ENCODE results near the gene PSG5. TPM values are rescaled to one million over a fixed set of nuclear protein-coding genes. Genes with fewer than 3 reads are reported as not detected.
"Not testable (repeated sequence)": the region's sequence is repeated elsewhere in the genome, so short reads cannot be mapped to it uniquely, and the experiment has no call there.

Gene PSG5
- total RNA-seq, 2 donors from 2014 or later: not detected

GRCh38 chr19:43203611-43204010, 17.3 kb upstream of the PSG5 start:
- not testable (repeated sequence) for H3K4me3 Mint-ChIP-seq; H3K27ac Mint-ChIP-seq; DNase-seq; H3K36me3 Mint-ChIP-seq (ENCODE audit: insufficient read depth in 2 of 2); H3K4me1 Mint-ChIP-seq (ENCODE audit: low read depth); ATAC-seq (replicated peaks in 1 of 2); H3K27me3 Mint-ChIP-seq (ENCODE audit: low read depth); H3K9me3 Mint-ChIP-seq

GRCh38 chr19:43201891-43202290, 15.6 kb upstream of the PSG5 start:
- H3K9me3 Mint-ChIP-seq; ATAC-seq (replicated peaks in 1 of 2); DNase-seq; H3K36me3 Mint-ChIP-seq (ENCODE audit: insufficient read depth in 2 of 2); H3K4me1 Mint-ChIP-seq (ENCODE audit: low read depth); H3K4me3 Mint-ChIP-seq; H3K27me3 Mint-ChIP-seq (ENCODE audit: low read depth): not testable (repeated sequence)
- peak overlapping the region; percentile 34 for H3K27ac Mint-ChIP-seq

GRCh38 chr19:43201337-43201801, 15.0 kb upstream of the PSG5 start:
- peak overlapping the region; percentile 34 for H3K27ac Mint-ChIP-seq
- not testable (repeated sequence) for H3K4me1 Mint-ChIP-seq (ENCODE audit: low read depth); H3K36me3 Mint-ChIP-seq (ENCODE audit: insufficient read depth in 2 of 2); H3K4me3 Mint-ChIP-seq; H3K9me3 Mint-ChIP-seq; H3K27me3 Mint-ChIP-seq (ENCODE audit: low read depth); DNase-seq; ATAC-seq (replicated peaks in 1 of 2)

- H3K36me3 Mint-ChIP-seq (ENCODE audit: insufficient read depth in 2 of 2); H3K27me3 Mint-ChIP-seq (ENCODE audit: low read depth); H3K9me3 Mint-ChIP-seq; H3K27ac Mint-ChIP-seq; ATAC-seq (replicated peaks in 1 of 2); H3K4me3 Mint-ChIP-seq; H3K4me1 Mint-ChIP-seq (ENCODE audit: low read depth): not testable (repeated sequence)
- DNase-seq: peak; percentile 14 to 19
Observed at GRCh38 chr19:43198686-43199419, 12.5 kb upstream of the PSG5 start.

- not testable (repeated sequence) for H3K36me3 Mint-ChIP-seq (ENCODE audit: insufficient read depth in 2 of 2); ATAC-seq (replicated peaks in 1 of 2); H3K27ac Mint-ChIP-seq; DNase-seq; H3K9me3 Mint-ChIP-seq; H3K27me3 Mint-ChIP-seq (ENCODE audit: low read depth); H3K4me3 Mint-ChIP-seq; H3K4me1 Mint-ChIP-seq (ENCODE audit: low read depth)
Observed at GRCh38 chr19:43197666-43198397, 11.5 kb upstream of the PSG5 start.

- not testable (repeated sequence) for H3K27me3 Mint-ChIP-seq (ENCODE audit: low read depth); H3K36me3 Mint-ChIP-seq (ENCODE audit: insufficient read depth in 2 of 2); H3K9me3 Mint-ChIP-seq; H3K4me3 Mint-ChIP-seq; H3K4me1 Mint-ChIP-seq (ENCODE audit: low read depth); DNase-seq; ATAC-seq (replicated peaks in 1 of 2); H3K27ac Mint-ChIP-seq
Observed at GRCh38 chr19:43194397-43194796, 8.1 kb upstream of the PSG5 start.

- H3K27me3 Mint-ChIP-seq (ENCODE audit: low read depth); H3K9me3 Mint-ChIP-seq; H3K36me3 Mint-ChIP-seq (ENCODE audit: insufficient read depth in 2 of 2); H3K4me1 Mint-ChIP-seq (ENCODE audit: low read depth); H3K27ac Mint-ChIP-seq; DNase-seq; ATAC-seq (replicated peaks in 1 of 2); H3K4me3 Mint-ChIP-seq: not testable (repeated sequence)
Observed at GRCh38 chr19:43192381-43193155, 6.2 kb upstream of the PSG5 start.

GRCh38 chr19:43188092-43188491, 1.8 kb upstream of the PSG5 start:
- not testable (repeated sequence) for H3K27me3 Mint-ChIP-seq (ENCODE audit: low read depth); ATAC-seq (replicated peaks in 1 of 2); DNase-seq; H3K4me3 Mint-ChIP-seq; H3K36me3 Mint-ChIP-seq (ENCODE audit: insufficient read depth in 2 of 2); H3K4me1 Mint-ChIP-seq (ENCODE audit: low read depth); H3K9me3 Mint-ChIP-seq; H3K27ac Mint-ChIP-seq

GRCh38 chr19:43181869-43182771, 4.2 kb downstream of the PSG5 start:
- H3K36me3 Mint-ChIP-seq (ENCODE audit: insufficient read depth in 2 of 2); DNase-seq; ATAC-seq (replicated peaks in 1 of 2); H3K27me3 Mint-ChIP-seq (ENCODE audit: low read depth); H3K27ac Mint-ChIP-seq; H3K9me3 Mint-ChIP-seq; H3K4me1 Mint-ChIP-seq (ENCODE audit: low read depth); H3K4me3 Mint-ChIP-seq: not testable (repeated sequence)

- peak in 1 of 2 donors; percentile 6 for DNase-seq
- H3K27ac Mint-ChIP-seq; H3K4me3 Mint-ChIP-seq; ATAC-seq (replicated peaks in 1 of 2); H3K4me1 Mint-ChIP-seq (ENCODE audit: low read depth); H3K9me3 Mint-ChIP-seq; H3K36me3 Mint-ChIP-seq (ENCODE audit: insufficient read depth in 2 of 2): not testable (repeated sequence)
- H3K27me3 Mint-ChIP-seq (ENCODE audit: low read depth): peaks cover 11% of the 10 kb centered on the region
Observed at GRCh38 chr19:43179569-43180147, 6.7 kb downstream of the PSG5 start.

GRCh38 chr19:43178577-43178976, 7.8 kb downstream of the PSG5 start:
- peaks cover 11% of the 10 kb centered on the region for H3K27me3 Mint-ChIP-seq (ENCODE audit: low read depth)
- H3K36me3 Mint-ChIP-seq (ENCODE audit: insufficient read depth in 2 of 2); DNase-seq; H3K4me3 Mint-ChIP-seq; H3K27ac Mint-ChIP-seq; H3K9me3 Mint-ChIP-seq; ATAC-seq (replicated peaks in 1 of 2); H3K4me1 Mint-ChIP-seq (ENCODE audit: low read depth): not testable (repeated sequence)

- ATAC-seq (replicated peaks in 1 of 2); H3K4me3 Mint-ChIP-seq; DNase-seq; H3K36me3 Mint-ChIP-seq (ENCODE audit: insufficient read depth in 2 of 2); H3K4me1 Mint-ChIP-seq (ENCODE audit: low read depth); H3K9me3 Mint-ChIP-seq; H3K27ac Mint-ChIP-seq: not testable (repeated sequence)
- H3K27me3 Mint-ChIP-seq (ENCODE audit: low read depth): peaks cover 44% of the 10 kb centered on the region
Observed at GRCh38 chr19:43165906-43166305, 20.4 kb downstream of the PSG5 start.
